CD4-positive, alpha-beta T cell treated with Interleukin-2 at 100 ng/mL for 4 hours (primary cell): Measurements from ENCODE around the gene CCDC81.
"Not testable (repeated sequence)": the region's sequence is repeated elsewhere in the genome, so short reads cannot be mapped to it uniquely, and the experiment has no call there.

Experiments used
- DNase-seq: peaks from one replicate; pipeline ENCODE4 v3.0.0-alpha.2; 2020; ENCODE audit warnings: low spot score

Gene CCDC81

DNA sequence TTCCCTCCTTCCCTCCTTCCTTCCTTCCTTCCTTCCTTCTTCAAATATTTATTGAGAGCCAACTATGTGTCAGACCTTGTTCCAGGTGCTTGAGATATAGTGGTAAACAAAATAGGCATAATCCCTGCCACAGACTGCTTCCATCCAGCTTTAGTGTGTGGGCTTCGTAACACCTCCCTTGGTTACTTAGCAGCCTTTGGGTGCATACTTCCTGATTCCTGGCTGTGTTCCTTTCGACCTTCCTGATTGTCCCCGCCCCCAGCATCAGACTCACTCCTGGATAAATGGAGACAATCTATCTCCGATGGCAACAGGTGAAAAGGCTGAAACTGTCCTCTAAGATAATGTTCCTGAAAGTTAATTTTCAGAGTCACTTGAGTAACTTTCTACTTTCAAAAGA, 13.5 kb downstream of the CCDC81 start:
- no peak for DNase-seq

DNA sequence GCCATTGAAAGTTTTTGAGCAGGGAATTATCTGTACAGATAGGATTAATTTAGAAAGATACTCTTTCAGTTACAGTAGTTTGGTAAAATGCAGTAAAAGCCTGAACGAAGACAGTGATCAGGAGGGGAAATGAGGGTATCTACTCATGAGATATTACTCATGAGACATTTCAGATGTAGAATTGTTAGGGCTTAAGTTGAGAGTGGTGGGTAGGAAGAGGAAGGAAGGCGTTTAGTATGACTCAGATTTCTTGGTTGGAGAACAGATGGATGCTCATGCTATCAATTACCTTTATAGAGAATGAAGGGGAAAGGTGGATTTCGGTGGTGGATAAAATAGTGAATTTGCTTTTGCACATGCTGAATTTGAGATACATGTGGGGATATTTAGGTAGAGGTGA, 15.8 kb downstream of the CCDC81 start:
- no peak for DNase-seq

- no peak for DNase-seq
Measured at GRCh38 chr11:86395061-86395551, 20.4 kb downstream of the CCDC81 start.

DNA sequence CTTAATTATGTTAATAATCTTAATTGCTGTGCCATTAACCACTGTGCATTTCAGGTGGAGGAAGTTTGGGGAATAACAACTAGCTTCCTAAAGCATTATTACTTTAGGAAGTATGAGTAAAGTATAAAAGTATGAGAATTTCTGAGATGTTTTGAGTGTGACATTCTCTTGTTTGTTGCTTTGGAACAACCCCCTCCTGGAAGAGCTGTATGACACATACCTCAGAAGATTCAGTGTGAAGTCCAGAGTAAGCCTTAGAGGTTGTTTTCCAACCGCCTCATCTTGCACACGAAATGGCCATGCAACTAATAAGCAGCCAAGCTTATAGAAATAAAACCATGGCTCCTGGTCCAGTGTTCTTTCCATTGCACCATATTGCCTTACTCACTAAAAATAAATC, 21.7 kb downstream of the CCDC81 start:
- DNase-seq = no peak

- no peak for DNase-seq
Measured at GRCh38 chr11:86397351-86397750, 22.7 kb downstream of the CCDC81 start.

- DNase-seq = no peak
Measured at GRCh38 chr11:86398106-86398505, 23.4 kb downstream of the CCDC81 start.

DNA sequence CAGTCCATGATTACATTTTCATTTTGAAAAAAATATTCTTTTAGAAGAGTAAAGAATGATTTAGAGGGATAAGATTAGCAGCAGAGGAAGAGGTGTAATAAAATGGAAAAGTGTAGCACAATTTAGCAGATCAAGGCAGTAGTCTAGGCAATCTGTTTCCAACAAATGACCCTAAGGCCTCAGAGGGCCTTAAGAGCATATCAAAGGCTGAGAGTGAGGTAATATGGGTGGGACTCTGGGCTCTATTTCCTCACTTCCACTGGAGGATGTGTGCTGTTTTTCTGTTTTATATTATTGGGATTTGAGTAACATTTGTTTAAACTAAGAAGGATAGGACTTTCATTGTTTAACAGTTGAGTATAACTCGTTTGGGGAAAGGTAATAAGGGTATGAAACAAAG, 28.8 kb downstream of the CCDC81 start:
- no peak for DNase-seq

DNA sequence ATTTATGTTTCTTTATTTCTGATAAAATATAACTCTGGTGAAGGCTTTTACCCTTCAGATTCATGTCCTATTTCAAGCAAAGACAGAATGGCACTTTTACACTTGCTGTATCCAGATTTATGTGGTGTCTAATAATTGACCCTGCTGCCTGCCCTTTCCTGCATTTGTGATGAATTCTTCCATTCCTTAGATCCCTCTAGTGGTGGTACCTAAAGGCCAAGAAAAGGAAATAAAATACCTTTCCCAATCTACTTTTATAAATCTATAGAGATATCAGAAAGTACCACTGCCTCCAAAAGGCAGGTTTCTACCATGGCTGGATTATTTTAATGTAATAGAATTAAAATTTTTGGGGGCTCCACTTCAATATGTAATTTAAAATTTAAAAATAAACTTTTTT, 34.2 kb downstream of the CCDC81 start:
- DNase-seq = no peak

- no peak for DNase-seq
Measured at GRCh38 chr11:86414032-86414431, 39.3 kb downstream of the CCDC81 start.

DNA sequence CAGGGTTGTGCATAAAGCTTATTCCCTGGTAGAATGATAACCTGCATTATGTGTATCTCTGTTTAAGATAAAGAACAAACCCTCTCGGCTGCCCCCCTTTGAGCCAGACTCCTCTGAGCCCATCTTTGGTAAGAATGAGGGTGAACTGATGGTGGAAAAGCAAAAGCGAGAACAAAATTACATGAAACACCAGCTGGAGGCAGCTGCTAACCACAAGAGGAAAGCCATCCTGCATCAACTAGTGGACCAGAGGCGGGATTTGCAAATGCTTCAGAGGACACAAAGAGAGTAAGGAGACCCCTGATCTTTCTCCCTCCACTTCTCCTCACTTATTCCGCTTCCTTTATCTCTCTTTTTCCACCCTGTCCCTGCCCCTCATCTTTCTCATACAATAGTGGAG, 40.3 kb downstream of the CCDC81 start:
- DNase-seq = no peak

DNA sequence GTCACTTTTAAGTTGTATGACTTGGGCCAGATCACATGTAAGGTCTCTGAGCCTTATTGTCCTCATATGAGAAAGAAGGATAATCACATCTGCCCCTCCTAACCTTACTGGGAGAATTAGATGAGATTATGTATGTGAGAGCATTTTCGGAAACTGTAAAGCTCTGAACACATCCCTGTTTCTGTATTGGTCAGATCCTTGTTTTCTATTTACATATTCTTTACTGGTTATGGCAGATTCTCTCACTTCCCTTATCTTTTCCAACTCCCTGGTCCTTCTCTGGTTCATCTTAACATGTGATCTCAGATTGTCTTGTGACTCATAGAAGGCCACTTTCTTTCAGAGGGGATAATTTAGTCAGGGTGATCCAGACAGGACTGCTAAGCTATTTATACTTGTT, 41.8 kb downstream of the CCDC81 start:
- DNase-seq = no peak

DNA sequence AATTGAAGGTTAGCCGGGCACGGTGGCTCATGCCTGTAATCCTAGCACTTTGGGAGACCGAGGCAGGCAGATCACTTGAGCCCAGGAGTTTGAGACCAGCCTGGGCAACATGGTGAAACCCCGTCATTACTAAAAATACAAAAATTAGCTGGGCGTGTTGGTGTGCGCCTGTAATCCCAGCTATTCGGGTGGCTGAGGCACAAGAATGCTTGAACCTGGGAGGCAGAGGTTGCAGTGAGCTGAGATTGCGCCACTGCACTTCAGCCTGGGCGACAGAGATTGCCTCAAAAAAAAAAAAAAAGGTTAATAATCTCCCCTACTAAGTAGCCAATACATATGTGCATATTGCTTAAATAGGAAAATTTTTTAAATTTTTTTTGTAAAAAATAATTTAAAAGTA, 42.3 kb downstream of the CCDC81 start:
- DNase-seq = not testable (repeated sequence)

DNA sequence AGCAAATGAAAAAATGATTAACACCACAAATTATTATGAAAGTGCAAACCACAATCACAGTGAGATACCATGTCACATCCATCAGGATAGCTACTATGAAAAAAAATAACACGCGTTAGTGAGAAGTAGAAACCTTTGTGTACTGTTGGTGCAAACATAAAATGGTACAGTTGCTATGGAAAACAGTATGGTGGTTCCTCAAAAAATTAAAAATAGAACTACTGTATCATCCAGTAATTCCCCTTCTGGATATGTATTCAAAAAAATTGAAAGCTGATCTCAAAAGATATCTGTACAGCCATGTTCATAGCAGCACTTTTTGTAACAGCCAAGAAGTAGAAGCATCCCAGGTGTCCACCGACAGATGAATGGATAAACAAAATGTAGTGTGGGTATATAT, 43.4 kb downstream of the CCDC81 start:
- DNase-seq = no peak

DNA sequence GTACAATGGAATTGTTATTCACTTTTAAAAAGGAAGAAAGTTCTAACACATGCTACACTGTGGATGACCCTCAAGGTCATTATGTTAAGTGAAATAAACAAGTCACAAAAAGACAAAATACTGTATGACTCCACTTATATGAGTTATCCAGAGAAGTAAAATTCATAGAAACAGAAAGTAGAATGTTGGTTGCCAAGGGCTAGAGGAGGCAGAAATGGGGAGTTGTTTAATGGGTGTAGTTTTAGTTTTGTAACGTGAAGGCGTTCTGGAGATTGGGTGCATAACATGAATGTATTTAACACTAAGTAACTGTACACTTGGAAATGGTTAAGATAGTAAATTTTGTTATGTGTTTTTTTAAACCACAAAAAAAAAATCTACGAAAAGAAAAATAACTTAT, 43.8 kb downstream of the CCDC81 start:
- DNase-seq = no peak

- DNase-seq = no peak
Measured at GRCh38 chr11:86418917-86419316, 44.2 kb downstream of the CCDC81 start.

GRCh38 chr11:86421946-86422345, 47.3 kb downstream of the CCDC81 start:
- no peak for DNase-seq

GRCh38 chr11:86422371-86422770, 47.7 kb downstream of the CCDC81 start:
- DNase-seq = no peak

DNA sequence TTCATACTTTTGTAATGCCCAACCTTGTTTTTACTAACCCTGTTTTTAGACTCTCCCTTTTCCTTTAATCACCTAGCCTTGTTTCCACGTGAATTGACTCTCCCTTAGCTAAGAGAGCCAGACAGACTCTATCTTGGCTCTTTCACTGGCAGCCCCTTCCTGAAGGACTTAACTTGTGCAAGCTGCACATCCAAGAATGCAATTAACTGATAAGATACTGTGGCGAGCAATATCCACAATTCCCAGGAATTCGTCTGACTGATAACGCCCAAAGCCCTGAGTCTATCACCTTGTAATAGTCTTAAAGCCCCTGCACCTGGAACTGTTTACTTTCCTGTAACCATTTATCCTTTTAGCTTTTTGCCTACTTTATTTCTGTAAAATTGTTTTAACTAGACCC, 48.8 kb downstream of the CCDC81 start:
- DNase-seq = not testable (repeated sequence)

- no peak for DNase-seq
Measured at GRCh38 chr11:86427441-86427840, 52.8 kb downstream of the CCDC81 start.

- no peak for DNase-seq
Measured at GRCh38 chr11:86431258-86431657, 56.6 kb downstream of the CCDC81 start.

GRCh38 chr11:86433361-86434095, 58.8 kb downstream of the CCDC81 start:
- DNase-seq = not testable (repeated sequence)

- no peak for DNase-seq
Measured at GRCh38 chr11:86435711-86436110, 61.0 kb downstream of the CCDC81 start.

- no peak for DNase-seq
Measured at GRCh38 chr11:86438685-86439084, 64.0 kb downstream of the CCDC81 start.

DNA sequence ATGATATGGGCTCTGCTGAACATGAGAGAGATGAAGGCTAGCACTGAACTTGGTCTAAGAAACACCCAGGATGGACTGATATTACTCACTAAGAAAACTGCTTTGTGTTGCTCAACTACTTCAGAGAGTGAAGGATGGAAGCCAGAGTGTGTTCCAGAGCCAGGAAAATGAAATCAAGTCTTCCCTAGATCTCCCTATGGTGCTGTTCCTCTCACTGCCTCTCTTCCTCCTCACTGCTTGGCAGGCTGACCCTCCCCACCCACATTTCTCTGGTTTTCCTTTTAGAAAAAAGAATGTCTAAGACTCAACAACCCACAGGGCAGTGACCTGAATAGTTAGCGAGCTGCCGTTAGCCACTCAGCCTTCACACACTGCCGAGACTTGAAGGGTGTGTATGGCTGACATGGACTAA, 65.6 kb downstream of the CCDC81 start:
- no peak for DNase-seq
